Fibroblast of pulmonary artery (primary cell): ENCODE data around the gene PAEP.

ENCODE experiments used
- DNase-seq: peaks from one replicate; pipeline ENCODE4 v3.0.0-alpha.2; 2010; ENCODE audit warnings: low read depth
- H3K4me3 ChIP-seq: replicated peaks from 2 replicates; pipeline ENCODE4 v1.5.1; 2011; ENCODE audit warnings: low read depth, mild to moderate bottlenecking, control low read depth, low read length, moderate library complexity
- TF ChIP-seq, protein P1 (sequence below): IDR thresholded peaks from 2 replicates; pipeline ENCODE4 v1.5.1; 2011; ENCODE audit warnings: mild to moderate bottlenecking, control low read depth, low read length, inconsistent platforms; ENCODE audit errors: missing control alignments

Gene PAEP

GRCh38 chr9:135610290-135611141 is 49.0 kb downstream of the PAEP start:
- TF ChIP-seq, protein P1, sequence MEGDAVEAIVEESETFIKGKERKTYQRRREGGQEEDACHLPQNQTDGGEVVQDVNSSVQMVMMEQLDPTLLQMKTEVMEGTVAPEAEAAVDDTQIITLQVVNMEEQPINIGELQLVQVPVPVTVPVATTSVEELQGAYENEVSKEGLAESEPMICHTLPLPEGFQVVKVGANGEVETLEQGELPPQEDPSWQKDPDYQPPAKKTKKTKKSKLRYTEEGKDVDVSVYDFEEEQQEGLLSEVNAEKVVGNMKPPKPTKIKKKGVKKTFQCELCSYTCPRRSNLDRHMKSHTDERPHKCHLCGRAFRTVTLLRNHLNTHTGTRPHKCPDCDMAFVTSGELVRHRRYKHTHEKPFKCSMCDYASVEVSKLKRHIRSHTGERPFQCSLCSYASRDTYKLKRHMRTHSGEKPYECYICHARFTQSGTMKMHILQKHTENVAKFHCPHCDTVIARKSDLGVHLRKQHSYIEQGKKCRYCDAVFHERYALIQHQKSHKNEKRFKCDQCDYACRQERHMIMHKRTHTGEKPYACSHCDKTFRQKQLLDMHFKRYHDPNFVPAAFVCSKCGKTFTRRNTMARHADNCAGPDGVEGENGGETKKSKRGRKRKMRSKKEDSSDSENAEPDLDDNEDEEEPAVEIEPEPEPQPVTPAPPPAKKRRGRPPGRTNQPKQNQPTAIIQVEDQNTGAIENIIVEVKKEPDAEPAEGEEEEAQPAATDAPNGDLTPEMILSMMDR, result no peak
- DNase-seq, result no peak
- no peak overlapping the region for H3K4me3 ChIP-seq

DNA sequence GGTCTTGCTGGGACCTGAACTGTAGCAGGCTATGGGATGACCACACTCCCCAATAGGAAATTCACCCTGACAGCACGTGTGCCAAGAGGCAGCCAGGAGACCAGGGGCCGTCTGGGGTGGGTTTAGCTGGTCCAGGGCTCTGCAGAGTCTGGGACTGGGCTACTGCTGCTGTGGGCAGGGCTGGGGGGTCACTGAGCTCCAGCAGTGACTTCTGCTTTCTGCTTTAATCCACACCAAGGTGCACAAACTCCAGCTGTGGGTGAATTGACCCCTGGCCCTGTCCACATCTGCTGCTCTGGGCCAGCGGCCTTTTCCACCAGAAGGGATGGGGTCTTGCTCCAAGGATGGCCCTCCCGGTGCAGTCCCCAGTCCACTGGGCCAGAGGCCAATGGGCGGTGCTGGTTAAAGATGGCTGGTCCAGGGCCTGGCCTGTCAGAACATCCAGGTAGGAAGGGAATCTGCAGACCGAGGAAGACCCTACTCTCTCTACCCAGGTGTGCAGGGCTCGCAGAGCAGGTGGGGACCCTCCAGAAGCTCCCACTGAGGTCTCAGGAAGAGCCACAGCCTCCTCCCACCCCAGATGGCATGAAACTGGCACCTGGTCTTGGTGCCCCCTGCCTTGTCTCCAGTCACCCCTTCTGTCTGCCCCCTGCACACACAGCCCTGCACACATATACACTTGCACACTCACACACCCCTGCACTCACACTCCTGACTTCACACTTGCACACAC is 49.8 kb downstream of the PAEP start:
- TF ChIP-seq, protein P1, result no peak
- no peak overlapping the region for H3K4me3 ChIP-seq
- no peak for DNase-seq

DNA sequence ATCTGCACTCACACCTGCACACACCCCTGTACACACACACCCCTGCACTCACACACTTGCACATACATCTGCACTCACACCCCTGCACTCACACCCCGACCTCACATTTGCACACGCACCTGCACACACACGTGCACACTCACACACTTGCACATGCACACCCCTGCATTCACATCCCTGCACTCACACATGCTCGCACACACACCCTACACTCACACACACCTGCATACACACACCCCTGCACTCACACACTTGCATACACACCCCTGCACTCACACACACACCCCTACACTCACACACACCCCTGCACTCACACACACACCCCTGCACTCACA is 50.3 kb downstream of the PAEP start:
- H3K4me3 ChIP-seq, result no peak overlapping the region
- TF ChIP-seq, protein P1, result no peak
- DNase-seq, result no peak

DNA sequence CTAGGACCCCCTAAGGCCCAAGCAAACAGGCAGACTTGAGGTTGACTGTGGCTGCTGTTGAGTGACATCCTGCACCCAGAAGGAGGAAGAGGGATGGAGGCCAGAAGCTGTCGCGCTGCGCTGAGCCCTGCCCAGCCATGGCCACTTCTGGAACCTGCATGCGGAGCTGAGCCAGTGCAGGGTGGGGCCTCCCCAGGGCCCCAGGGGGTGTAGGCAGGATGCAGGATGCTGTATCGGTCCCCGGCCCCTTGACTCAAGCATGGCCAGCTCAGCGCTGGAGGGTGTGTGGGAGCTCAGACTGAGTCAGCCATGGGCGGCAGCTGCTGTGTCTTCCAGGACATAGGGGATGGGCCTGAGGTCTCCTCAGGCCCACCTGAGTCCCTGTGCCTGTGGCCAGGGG is 50.9 kb downstream of the PAEP start:
- H3K4me3 ChIP-seq, result no peak overlapping the region
- no peak for DNase-seq
- TF ChIP-seq, protein P1, result no peak

DNA sequence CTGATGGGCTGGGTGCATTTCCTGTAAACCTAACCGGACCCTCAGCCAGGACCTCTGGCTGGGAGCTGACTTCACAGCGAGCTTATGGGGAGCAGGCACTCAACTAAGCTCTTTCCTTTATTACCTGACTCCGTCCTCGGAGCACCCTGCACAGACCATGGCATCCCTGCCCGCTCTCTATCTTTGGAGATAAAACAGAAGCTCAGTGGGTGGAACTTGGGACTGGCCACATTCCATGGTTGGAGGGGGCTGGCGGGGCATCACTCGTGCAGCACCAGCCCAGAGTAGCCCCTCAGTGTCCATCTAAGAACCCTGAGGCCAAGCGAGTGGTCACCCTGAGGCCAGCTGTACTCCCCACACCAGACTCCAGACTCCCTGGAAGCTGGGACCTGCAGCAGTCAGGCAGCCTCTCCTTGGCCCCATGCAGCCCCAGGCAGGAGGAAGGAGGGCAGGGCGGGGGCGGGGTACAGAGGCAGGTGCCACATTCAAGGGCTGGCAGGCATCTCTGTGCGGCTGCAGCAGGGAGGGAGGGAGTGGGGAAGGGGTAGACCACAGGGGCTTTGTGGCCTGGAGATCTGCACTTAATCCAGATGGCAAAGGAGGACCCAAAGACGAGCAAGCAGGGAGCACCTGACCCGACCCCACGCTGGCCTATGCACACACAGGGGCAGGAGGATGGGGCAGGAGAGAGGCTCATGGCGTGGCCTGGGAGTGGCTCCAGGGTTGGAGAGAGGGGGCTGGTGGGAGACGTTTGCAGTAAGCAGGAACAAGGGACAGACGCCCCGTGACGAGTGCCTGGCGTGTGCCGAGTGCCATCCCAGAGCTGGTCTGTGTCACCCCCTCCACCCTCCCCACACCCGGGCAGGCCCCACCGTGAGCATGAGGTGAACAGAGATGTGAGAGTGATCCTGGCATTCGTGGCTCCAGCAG is 51.7 kb downstream of the PAEP start:
- H3K4me3 ChIP-seq, result no peak overlapping the region
- DNase-seq, result no peak
- TF ChIP-seq, protein P1, result no peak

DNA sequence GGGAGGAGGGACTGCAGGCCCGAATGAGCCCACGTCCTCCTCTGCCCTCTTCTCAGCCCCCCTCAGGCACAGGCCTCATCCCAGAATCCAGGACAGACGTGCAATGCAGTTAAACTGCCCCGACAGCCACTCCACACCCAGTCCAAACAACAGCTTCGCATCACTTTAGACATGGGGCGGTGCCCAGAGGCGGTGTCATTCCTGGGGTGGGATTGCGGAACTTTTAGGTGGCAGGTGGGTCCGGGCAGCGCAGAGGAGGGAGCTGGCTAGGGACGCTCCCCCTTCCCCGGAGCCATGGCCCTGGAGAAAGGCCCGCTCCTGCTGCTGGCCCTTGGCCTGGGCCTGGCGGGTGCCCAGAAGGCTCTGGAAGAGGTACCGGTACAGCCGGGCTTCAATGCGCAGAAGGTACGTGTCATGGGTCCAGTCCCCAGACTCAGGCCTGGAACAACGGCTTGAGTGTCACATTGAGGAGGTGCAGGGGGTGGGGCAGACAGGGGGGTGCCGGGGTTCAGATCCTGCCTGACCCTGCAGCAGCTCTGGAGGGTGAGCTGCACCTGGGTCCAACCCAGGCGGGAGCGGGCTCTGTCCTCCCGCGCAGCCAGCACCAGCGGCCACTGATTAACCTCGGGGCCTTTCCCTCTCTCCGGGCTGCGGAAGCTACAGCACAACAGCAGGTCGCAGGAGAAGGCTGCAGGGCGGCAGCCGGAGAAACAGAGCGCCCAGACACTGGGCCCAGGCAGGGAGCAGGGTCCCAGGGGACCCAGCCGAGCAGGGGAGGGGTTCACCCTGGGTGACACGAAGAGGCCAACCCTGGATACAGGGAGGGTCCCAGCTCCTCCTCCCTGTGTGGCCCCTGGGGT is 52.6 kb downstream of the PAEP start:
- no peak overlapping the region for H3K4me3 ChIP-seq
- no peak for DNase-seq
- TF ChIP-seq, protein P1, result no peak
